Dendritic cell treated with granulocyte-macrophage colony-stimulating factor and Interleukin-4, amounts not matched to agents 40 ng/mL and 50 ng/mL, for 4 days (primary cell): ENCODE measurements around the gene DGCR2.

ENCODE experiments used
- H3K27ac Mint-ChIP-seq: one replicate; pipeline ENCODE4 v1.8.0; 2022; ENCODE audit warnings: mild to moderate bottlenecking, mixed read lengths
- H3K27me3 Mint-ChIP-seq: one replicate; pipeline ENCODE4 v1.8.0; 2022; ENCODE audit warnings: mild to moderate bottlenecking, mixed read lengths
- H3K36me3 Mint-ChIP-seq: one replicate; pipeline ENCODE4 v1.8.0; 2022; ENCODE audit warnings: low read depth, mixed read lengths
- H3K4me1 Mint-ChIP-seq: one replicate; pipeline ENCODE4 v1.8.0; 2022; ENCODE audit warnings: low read depth, mixed read lengths
- H3K4me3 Mint-ChIP-seq: one replicate; pipeline ENCODE4 v1.8.0; 2022; ENCODE audit warnings: mild to moderate bottlenecking, moderate library complexity, mixed read lengths
- H3K9me3 Mint-ChIP-seq: one replicate; pipeline ENCODE4 v1.8.0; 2022; ENCODE audit warnings: mixed read lengths
- intact Hi-C: fragments of 100-400 bp; cut with micrococcal nuclease; formaldehyde crosslinking; loops from one replicate; pipeline ENCODE4 v1.15.0; 2022

DGCR2 gene

GRCh38 chr22:19150482-19151328 lies 28.5 kb upstream of the DGCR2 start:
- Mint-ChIP-seq H3K36me3 (no peaks in the 10 kb centered on the region), H3K27ac (no peak overlapping the region), H3K4me3 (no peak overlapping the region), H3K9me3 (no peaks in the 10 kb centered on the region), H3K27me3 (peaks cover 77% of the 10 kb centered on the region), H3K4me1 (peaks cover 4% of the 10 kb centered on the region)
- intact Hi-C loops, result no loop called here

GRCh38 chr22:19149991-19150390 lies 27.8 kb upstream of the DGCR2 start, which contains the start of gene GSC2:
GSC2 (minus strand) TSS chr22:19150292; CDS start chr22:19150283, 9 bp downstream.
- H3K36me3 Mint-ChIP-seq, result no peaks in the 10 kb centered on the region
- no peak within 1 kb of the TSS for H3K27ac Mint-ChIP-seq
- no peak within 1 kb of the TSS for H3K4me3 Mint-ChIP-seq
- intact Hi-C loops, result loop anchor here (10.0 kb wide), 2 partner anchors 325 to 565 kb away; partner anchors contain the start of genes CDC45, SEPTIN5 and UFD1
- no peaks in the 10 kb centered on the region for H3K9me3 Mint-ChIP-seq
- peaks cover 4% of the 10 kb centered on the region for H3K4me1 Mint-ChIP-seq
- peaks cover 77% of the 10 kb centered on the region for H3K27me3 Mint-ChIP-seq

DNA sequence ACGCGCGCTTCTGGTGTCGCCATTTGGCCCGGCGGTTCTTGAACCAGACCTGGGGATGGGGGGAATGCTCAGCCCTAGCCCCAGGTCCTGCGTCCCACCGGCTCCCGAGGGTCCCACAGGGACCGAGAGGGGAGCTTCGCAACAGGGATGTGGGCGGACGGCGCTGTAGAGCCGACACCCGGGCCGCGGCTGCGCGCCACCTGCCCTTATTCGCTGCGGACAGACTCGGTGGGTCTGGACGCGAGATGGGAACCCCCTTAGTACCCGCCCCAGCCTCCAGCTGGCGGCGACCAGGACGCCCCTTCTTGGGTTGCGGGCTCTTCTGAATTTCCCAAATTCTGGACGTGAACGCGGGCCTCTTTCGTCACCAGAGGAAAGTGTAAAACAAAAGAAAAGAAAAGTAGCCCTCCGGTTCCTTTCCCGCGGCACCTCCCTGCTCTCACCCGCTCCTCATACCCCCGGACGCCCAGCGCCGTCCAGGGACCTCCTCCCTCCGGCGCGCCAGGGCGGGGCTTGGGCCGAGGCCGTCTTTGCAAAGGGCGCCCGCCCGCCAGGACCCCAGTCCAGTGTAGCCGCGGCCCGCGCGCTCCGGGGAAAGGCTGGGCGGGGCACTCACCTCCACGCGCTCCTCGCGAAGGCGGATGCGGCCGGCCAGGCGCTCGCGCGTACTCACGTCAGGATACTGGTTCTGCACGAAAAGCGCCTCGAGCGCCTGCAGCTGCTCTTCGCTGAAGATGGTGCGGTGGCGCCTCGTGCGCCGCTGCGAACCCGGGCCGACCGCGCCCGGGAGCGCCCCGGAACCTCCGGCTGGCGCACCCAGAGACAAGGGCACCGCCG lies 27.1 kb upstream of the DGCR2 start:
- Mint-ChIP-seq H3K4me1 (peaks cover 7% of the 10 kb centered on the region), H3K4me3 (no peak overlapping the region), H3K27me3 (peaks cover 73% of the 10 kb centered on the region), H3K36me3 (peaks cover 5% of the 10 kb centered on the region), H3K9me3 (no peaks in the 10 kb centered on the region), H3K27ac (no peak overlapping the region)
- intact Hi-C loops, result loop anchor here (10.0 kb wide), 2 partner anchors 326 to 566 kb away; partner anchors contain the start of genes CDC45, SEPTIN5 and UFD1

- Mint-ChIP-seq H3K36me3 (peaks cover 10% of the 10 kb centered on the region), H3K27ac (no peak overlapping the region), H3K9me3 (no peaks in the 10 kb centered on the region), H3K4me3 (no peak overlapping the region), H3K4me1 (peaks cover 14% of the 10 kb centered on the region), H3K27me3 (peaks cover 68% of the 10 kb centered on the region)
- intact Hi-C loops, result loop anchor here (10.0 kb wide), 2 partner anchors 326 to 566 kb away; partner anchors contain the start of genes CDC45, SEPTIN5 and UFD1
Measured at GRCh38 chr22:19148417-19149046, 26.3 kb upstream of the DGCR2 start.

DNA sequence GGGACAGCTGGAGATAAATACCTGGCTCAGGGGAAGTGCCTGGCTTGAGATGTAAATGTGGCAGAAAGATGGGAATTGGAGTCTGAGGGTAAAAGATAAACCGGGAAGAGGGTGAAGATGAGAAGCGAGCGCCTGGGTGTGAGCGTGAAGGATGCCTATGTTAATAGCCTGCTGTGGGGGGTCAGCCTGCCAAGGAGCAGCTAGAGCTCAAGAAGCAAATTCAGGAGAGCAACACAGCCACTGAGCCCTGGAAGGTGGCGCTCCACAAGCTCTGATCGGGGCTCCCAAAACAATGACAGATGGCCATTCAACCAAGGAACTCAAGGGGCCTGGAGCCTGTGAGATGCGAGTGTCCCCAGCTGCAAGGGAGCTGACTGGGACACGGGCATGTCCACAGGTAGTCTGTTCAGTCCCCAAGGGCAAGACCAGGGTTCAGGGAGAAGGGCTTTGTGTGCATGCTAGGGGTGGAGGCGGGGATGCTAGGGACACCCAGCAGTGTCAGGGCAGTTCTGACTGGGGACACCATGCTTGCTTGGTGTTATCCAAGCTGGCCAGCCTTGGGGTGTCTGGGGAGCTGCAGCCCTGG lies 25.1 kb upstream of the DGCR2 start:
- Mint-ChIP-seq H3K4me1 (peaks cover 18% of the 10 kb centered on the region), H3K36me3 (peaks cover 16% of the 10 kb centered on the region), H3K27ac (no peak overlapping the region), H3K27me3 (peaks cover 55% of the 10 kb centered on the region), H3K4me3 (no peak overlapping the region), H3K9me3 (no peaks in the 10 kb centered on the region)
- intact Hi-C loops, result loop anchor here (10.0 kb wide), 2 partner anchors 328 to 568 kb away; partner anchors contain the start of genes CDC45, SEPTIN5 and UFD1

- H3K4me3 Mint-ChIP-seq, result no peak overlapping the region
- intact Hi-C loops, result loop anchor here (10.0 kb wide), 2 partner anchors 328 to 568 kb away; partner anchors contain the start of genes CDC45, SEPTIN5 and UFD1
Measured at GRCh38 chr22:19146215-19146968, 24.2 kb upstream of the DGCR2 start.

GRCh38 chr22:19143967-19144400 lies 21.8 kb upstream of the DGCR2 start:
- Mint-ChIP-seq H3K9me3 (no peaks in the 10 kb centered on the region), H3K36me3 (peaks cover 49% of the 10 kb centered on the region), H3K4me1 (peaks cover 14% of the 10 kb centered on the region), H3K27me3 (peaks cover 30% of the 10 kb centered on the region), H3K27ac (peak overlapping the region; percentile 94), H3K4me3 (peak overlapping the region; percentile 100)
- intact Hi-C loops, result loop anchor here (1.0 to 10.0 kb wide), 4 partner anchors 22 to 571 kb away; partner anchors contain the start of genes CDC45, DGCR2, SEPTIN5 and SLC25A1

More at GRCh38 chr22:19146215-19146968, 24.2 kb upstream of the DGCR2 start:
- Mint-ChIP-seq H3K4me1 (peaks cover 18% of the 10 kb centered on the region), H3K36me3 (peaks cover 25% of the 10 kb centered on the region), H3K27ac (no peak overlapping the region), H3K27me3 (peaks cover 46% of the 10 kb centered on the region), H3K9me3 (no peaks in the 10 kb centered on the region)

DNA sequence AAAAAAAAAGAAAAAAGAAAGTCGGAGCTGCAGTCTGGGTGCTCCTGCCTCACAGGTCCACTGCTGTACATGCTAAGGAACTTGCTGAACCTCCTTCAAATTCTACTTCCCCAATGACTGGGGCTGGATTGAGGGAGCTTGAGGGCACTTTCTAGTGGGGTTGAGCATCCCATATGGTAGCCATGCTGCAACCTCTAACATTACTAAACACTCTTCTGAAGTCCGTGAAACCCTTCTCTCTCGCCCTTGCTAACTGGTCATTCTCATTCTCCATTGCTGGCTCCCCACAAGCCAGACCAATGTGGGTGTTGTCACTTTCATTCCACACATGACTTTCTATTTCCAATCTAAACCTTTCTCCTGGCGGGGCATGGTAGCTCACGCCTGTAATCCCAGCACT lies 21.0 kb upstream of the DGCR2 start:
- H3K4me3 Mint-ChIP-seq, result no peak overlapping the region
- peaks cover 56% of the 10 kb centered on the region for H3K36me3 Mint-ChIP-seq
- peaks cover 14% of the 10 kb centered on the region for H3K4me1 Mint-ChIP-seq
- peak overlapping the region; percentile 94 for H3K27ac Mint-ChIP-seq
- peaks cover 22% of the 10 kb centered on the region for H3K27me3 Mint-ChIP-seq
- intact Hi-C loops, result loop anchor here (10.0 kb wide), 2 partner anchors 332 to 572 kb away; partner anchors contain the start of genes CDC45, SEPTIN5 and UFD1
- no peaks in the 10 kb centered on the region for H3K9me3 Mint-ChIP-seq

GRCh38 chr22:19142394-19142793 lies 20.2 kb upstream of the DGCR2 start:
- H3K27ac Mint-ChIP-seq, result no peak overlapping the region
- H3K36me3 Mint-ChIP-seq, result peaks cover 65% of the 10 kb centered on the region

GRCh38 chr22:19139974-19140373 lies 17.8 kb upstream of the DGCR2 start:
- Mint-ChIP-seq H3K36me3 (peaks cover 87% of the 10 kb centered on the region), H3K4me1 (peaks cover 14% of the 10 kb centered on the region), H3K4me3 (no peak overlapping the region), H3K9me3 (no peaks in the 10 kb centered on the region), H3K27me3 (no peaks in the 10 kb centered on the region), H3K27ac (no peak overlapping the region)
- intact Hi-C loops, result loop anchor here (10.0 kb wide), 2 partner anchors 335 to 575 kb away; partner anchors contain the start of genes CDC45, SEPTIN5 and UFD1

More at GRCh38 chr22:19142394-19142793, 20.2 kb upstream of the DGCR2 start:
- Mint-ChIP-seq H3K4me1 (peaks cover 14% of the 10 kb centered on the region), H3K9me3 (no peaks in the 10 kb centered on the region), H3K27me3 (peaks cover 14% of the 10 kb centered on the region), H3K4me3 (no peak overlapping the region)
- intact Hi-C loops, result loop anchor here (10.0 kb wide), 2 partner anchors 332 to 572 kb away; partner anchors contain the start of genes CDC45, SEPTIN5 and UFD1

DNA sequence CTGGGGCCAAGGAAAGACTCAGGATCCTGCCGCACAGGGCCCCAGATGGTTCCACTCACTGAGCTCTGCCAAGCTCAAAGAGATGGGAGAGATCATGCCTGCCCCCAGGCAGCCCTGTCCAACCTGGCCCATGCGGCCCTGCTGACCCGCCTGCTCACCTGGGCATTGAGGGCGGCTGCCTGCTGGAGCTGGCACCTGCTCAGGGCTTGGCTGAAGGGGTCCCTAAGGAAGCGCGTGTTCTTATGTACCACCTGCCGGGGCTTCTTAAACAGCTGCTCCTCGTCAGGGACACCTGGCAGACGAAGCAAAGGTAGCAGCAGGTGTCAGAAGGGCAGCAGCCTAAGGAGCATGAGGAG lies 16.8 kb upstream of the DGCR2 start:
- Mint-ChIP-seq H3K4me3 (no peak overlapping the region), H3K27me3 (no peaks in the 10 kb centered on the region), H3K36me3 (peaks cover 89% of the 10 kb centered on the region), H3K9me3 (no peaks in the 10 kb centered on the region), H3K4me1 (peaks cover 9% of the 10 kb centered on the region), H3K27ac (no peak overlapping the region)
- intact Hi-C loops, result no loop called here

DNA sequence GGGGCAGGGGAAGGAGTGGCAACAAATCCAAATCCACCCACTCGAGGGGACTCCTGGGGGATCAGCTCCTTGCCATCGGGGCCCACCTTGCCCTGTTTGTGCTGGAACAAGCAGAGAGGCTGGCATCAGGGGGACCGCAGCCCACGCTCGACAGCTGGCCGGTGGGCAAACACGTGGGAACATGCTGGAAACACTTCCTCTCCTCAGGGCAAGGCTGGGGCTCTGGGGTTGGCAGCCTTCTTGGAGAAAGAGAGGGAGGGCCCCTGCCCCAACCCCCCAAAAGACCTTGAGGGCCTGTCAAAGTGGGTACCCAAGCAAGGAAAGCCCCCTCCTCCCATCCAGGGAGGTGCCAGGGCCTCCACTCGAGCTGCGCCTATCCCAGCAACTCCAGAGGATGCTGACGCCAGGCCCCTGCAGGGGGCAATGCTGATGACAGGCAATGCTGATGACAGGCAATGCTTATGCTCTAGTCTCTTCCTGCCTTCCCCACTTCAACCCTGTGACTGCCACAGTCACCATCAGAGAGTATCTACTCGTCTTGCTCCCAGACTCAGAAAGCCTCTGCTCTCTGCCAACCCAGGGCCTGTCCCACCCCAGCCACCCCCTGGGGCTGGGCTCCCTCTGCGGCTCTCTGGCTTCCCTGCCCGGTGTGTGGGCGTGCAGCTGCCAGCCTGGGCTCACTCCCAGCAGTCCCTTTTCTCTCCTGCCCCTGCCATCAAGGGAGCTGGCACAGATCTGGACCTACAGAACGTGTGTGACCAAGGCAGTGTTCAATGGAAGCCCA lies 16.2 kb upstream of the DGCR2 start:
- H3K4me3 Mint-ChIP-seq, result no peak overlapping the region
- H3K4me1 Mint-ChIP-seq, result peaks cover 3% of the 10 kb centered on the region
- intact Hi-C loops, result no loop called here
- no peaks in the 10 kb centered on the region for H3K9me3 Mint-ChIP-seq
- H3K27ac Mint-ChIP-seq, result no peak overlapping the region
- peaks cover 92% of the 10 kb centered on the region for H3K36me3 Mint-ChIP-seq
- no peaks in the 10 kb centered on the region for H3K27me3 Mint-ChIP-seq
